Brain pericyte (primary cell): ENCODE measurements around the gene GBGT1.
"Not testable (repeated sequence)": the region's sequence is repeated elsewhere in the genome, so short reads cannot be mapped to it uniquely, and the experiment has no call there.

ENCODE experiments used
- DNase-seq: peaks from one replicate; pipeline ENCODE4 v3.0.0-alpha.2; 2012; ENCODE audit warnings: low read depth, low spot score

Gene GBGT1

GRCh38 chr9:133195029-133195428 is 31.3 kb upstream of the GBGT1 start:
- DNase-seq = no peak

- no peak for DNase-seq
Observed at GRCh38 chr9:133194597-133194996, 30.9 kb upstream of the GBGT1 start.

GRCh38 chr9:133191989-133192388 is 28.3 kb upstream of the GBGT1 start:
- no peak for DNase-seq

- no peak for DNase-seq
Observed at GRCh38 chr9:133189826-133190225, 26.1 kb upstream of the GBGT1 start.

- no peak for DNase-seq
Observed at GRCh38 chr9:133188843-133189180, 25.1 kb upstream of the GBGT1 start.

- DNase-seq = no peak
Observed at GRCh38 chr9:133188006-133188842, 24.5 kb upstream of the GBGT1 start.

- no peak for DNase-seq
Observed at GRCh38 chr9:133187561-133188005, 23.9 kb upstream of the GBGT1 start.

GRCh38 chr9:133186736-133187135 is 23.0 kb upstream of the GBGT1 start:
- DNase-seq = no peak

GRCh38 chr9:133184971-133185370 is 21.3 kb upstream of the GBGT1 start:
- no peak for DNase-seq

GRCh38 chr9:133182151-133182550 is 18.4 kb upstream of the GBGT1 start:
- no peak for DNase-seq

GRCh38 chr9:133181561-133181960 is 17.8 kb upstream of the GBGT1 start:
- DNase-seq = no peak

GRCh38 chr9:133180953-133181352 is 17.2 kb upstream of the GBGT1 start:
- DNase-seq = no peak

- DNase-seq = no peak
Observed at GRCh38 chr9:133173056-133173455, 9.3 kb upstream of the GBGT1 start.

- no peak for DNase-seq
Observed at GRCh38 chr9:133171161-133171961, 7.6 kb upstream of the GBGT1 start.

- DNase-seq = no peak
Observed at GRCh38 chr9:133170716-133171115, 7.0 kb upstream of the GBGT1 start.

- DNase-seq = not testable (repeated sequence)
Observed at GRCh38 chr9:133169687-133170086, 6.0 kb upstream of the GBGT1 start.

- DNase-seq = no peak
Observed at GRCh38 chr9:133169102-133169501, 5.4 kb upstream of the GBGT1 start.

- no peak for DNase-seq
Observed at GRCh38 chr9:133168432-133168831, 4.7 kb upstream of the GBGT1 start.

GRCh38 chr9:133167769-133168168 is 4.1 kb upstream of the GBGT1 start:
- no peak for DNase-seq

GRCh38 chr9:133167096-133167730 is 3.5 kb upstream of the GBGT1 start:
- no peak for DNase-seq

GRCh38 chr9:133166392-133166791 is 2.7 kb upstream of the GBGT1 start:
- no peak for DNase-seq

- DNase-seq = no peak
Observed at GRCh38 chr9:133165452-133165730, 1.7 kb upstream of the GBGT1 start.

- no peak for DNase-seq
Observed at GRCh38 chr9:133164191-133164590, 477 bp upstream of the GBGT1 start.
